Hematopoietic multipotent progenitor cell treated with erythropoietin and hydrocortisone succinate and interleukin-3 and kit ligand, for 17 days (in vitro differentiated cells): ENCODE measurements around the gene ELSPBP1.
"Not testable (repeated sequence)": the region's sequence is repeated elsewhere in the genome, so short reads cannot be mapped to it uniquely, and the experiment has no call there.

Source experiments
- DNase-seq: peaks from one replicate; pipeline ENCODE4 v3.0.0-alpha.2; 2015; ENCODE audit warnings: low spot score

ELSPBP1 gene

GRCh38 chr19:47994209-47994802, at the start of gene ELSPBP1:
ELSPBP1 (plus strand) TSS chr19:47994632; CDS start chr19:48008668, 14,036 bp downstream.
- DNase-seq: no peak

- DNase-seq: not testable (repeated sequence)
Measured at GRCh38 chr19:47949852-47950521, 44.4 kb upstream of the ELSPBP1 start.

GRCh38 chr19:47952132-47952531, 42.3 kb upstream of the ELSPBP1 start:
- not testable (repeated sequence) for DNase-seq

- not testable (repeated sequence) for DNase-seq
Measured at GRCh38 chr19:47955936-47956335, 38.5 kb upstream of the ELSPBP1 start.

GRCh38 chr19:47973529-47973928, 20.9 kb upstream of the ELSPBP1 start:
- no peak for DNase-seq

GRCh38 chr19:47991191-47991808, 3.1 kb upstream of the ELSPBP1 start:
- DNase-seq: no peak

GRCh38 chr19:47992070-47992469, 2.4 kb upstream of the ELSPBP1 start, which contains the start of gene BSPH1:
BSPH1 (minus strand) TSS chr19:47992170; CDS start chr19:47992081, 89 bp downstream.
- DNase-seq: no peak

- DNase-seq: no peak
Measured at GRCh38 chr19:47996230-47996727, 1.8 kb downstream of the ELSPBP1 start.

GRCh38 chr19:47998800-47999199, 4.4 kb downstream of the ELSPBP1 start:
- DNase-seq: no peak

GRCh38 chr19:48000846-48001245, 6.4 kb downstream of the ELSPBP1 start:
- no peak for DNase-seq

GRCh38 chr19:48004236-48004635, 9.8 kb downstream of the ELSPBP1 start:
- DNase-seq: no peak

- no peak for DNase-seq
Measured at GRCh38 chr19:48006762-48007161, 12.3 kb downstream of the ELSPBP1 start.

GRCh38 chr19:48010932-48011758, 16.7 kb downstream of the ELSPBP1 start:
- no peak for DNase-seq

- DNase-seq: no peak
Measured at GRCh38 chr19:48020686-48021085, 26.3 kb downstream of the ELSPBP1 start.

GRCh38 chr19:48023011-48023410, 28.6 kb downstream of the ELSPBP1 start:
- no peak for DNase-seq

GRCh38 chr19:48023518-48023917, 29.1 kb downstream of the ELSPBP1 start:
- no peak for DNase-seq

- no peak for DNase-seq
Measured at GRCh38 chr19:48025480-48025879, 31.0 kb downstream of the ELSPBP1 start.

GRCh38 chr19:48029431-48029830, 35.0 kb downstream of the ELSPBP1 start:
- no peak for DNase-seq

- no peak for DNase-seq
Measured at GRCh38 chr19:48030073-48030472, 35.6 kb downstream of the ELSPBP1 start.

- no peak for DNase-seq
Measured at GRCh38 chr19:48033604-48034003, 39.2 kb downstream of the ELSPBP1 start.

- DNase-seq: no peak
Measured at GRCh38 chr19:48036765-48037164, 42.3 kb downstream of the ELSPBP1 start.
